HG03139 (cell line): Measurements from ENCODE around the gene PPFIA1.

Source experiments
- ATAC-seq: cut with Tn5 transposase; IDR thresholded peaks from one replicate; pipeline ENCODE4 v1.9.1; 2021; ENCODE audit not compliant: unreplicated experiment

Gene PPFIA1

GRCh38 chr11:70429428-70429705, 158.9 kb downstream of the PPFIA1 start:
- ATAC-seq = no peak

GRCh38 chr11:70429724-70430521, 159.4 kb downstream of the PPFIA1 start:
- no peak for ATAC-seq

- no peak for ATAC-seq
Measured at GRCh38 chr11:70430671-70431574, 160.4 kb downstream of the PPFIA1 start.

GRCh38 chr11:70431611-70432010, 161.1 kb downstream of the PPFIA1 start:
- ATAC-seq = no peak

- ATAC-seq = no peak
Measured at GRCh38 chr11:70432065-70432464, 161.6 kb downstream of the PPFIA1 start.

DNA sequence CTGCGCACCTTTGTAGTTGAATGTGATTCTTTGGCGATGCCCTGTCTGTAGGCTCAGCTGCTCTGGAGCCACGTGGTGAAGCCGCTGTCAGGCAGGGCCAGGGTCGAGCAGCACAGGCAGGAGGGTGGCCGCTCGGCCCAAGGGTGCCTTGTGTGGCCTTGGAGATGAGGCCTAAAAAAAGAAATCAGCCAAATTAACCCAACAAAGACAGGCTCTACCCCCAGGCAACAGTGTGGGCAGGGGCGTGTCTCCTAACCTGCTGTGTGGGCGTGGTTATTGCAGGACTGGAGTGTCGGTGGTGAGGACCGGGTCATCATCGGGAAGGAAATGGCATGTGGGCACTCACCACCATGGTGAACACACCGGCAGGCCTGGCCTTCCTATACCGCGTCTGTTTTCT, 162.1 kb downstream of the PPFIA1 start:
- ATAC-seq = no peak

GRCh38 chr11:70433038-70433437, 162.5 kb downstream of the PPFIA1 start:
- no peak for ATAC-seq

DNA sequence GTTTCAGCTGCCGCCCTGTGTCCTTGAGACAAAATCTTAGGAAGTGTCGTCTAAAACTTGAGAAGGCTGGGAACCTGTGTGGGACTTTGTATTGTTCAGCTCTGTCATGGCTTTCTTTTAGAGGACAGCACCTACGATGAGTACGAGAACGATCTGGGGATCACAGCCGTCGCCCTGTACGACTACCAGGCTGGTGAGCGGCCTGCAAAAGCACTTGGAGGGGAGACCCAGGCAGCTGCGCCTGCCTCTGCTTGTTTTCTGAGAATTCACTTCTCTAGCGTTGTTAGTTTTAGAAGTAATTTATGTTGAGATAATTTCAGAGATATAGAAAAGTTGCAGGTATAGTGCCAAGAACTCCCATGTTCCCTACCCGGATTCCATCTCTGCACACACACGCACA, 163.0 kb downstream of the PPFIA1 start:
- no peak for ATAC-seq
